Sigmoid colon (tissue), 7 donors: ENCODE results near the gene ZCCHC14. TPM values are rescaled to one million over a fixed set of nuclear protein-coding genes. Genes with fewer than 3 reads are reported as not detected.
"Not testable (repeated sequence)": the region's sequence is repeated elsewhere in the genome, so short reads cannot be mapped to it uniquely, and the experiment has no call there.

Experiments used
- DNase-seq: peaks from one replicate; pipeline ENCODE4 v3.0.0-alpha.2; 2019
- H3K27ac ChIP-seq, 4 donors: fragments of 200-600 bp; sonication (generic); one replicate each; pipeline ENCODE4 v1.5.1; 2016 to 2019; ENCODE audit warnings: mild to moderate bottlenecking in 1 of 4
- H3K27me3 ChIP-seq, 3 donors: fragments of 200-600 bp; sonication (generic); one replicate each; pipeline ENCODE4 v1.5.1; 2019; ENCODE audit warnings: mild to moderate bottlenecking in 1 of 3
- H3K36me3 ChIP-seq, 4 donors: fragments of 200-600 bp; sonication (generic); one replicate each; pipeline ENCODE4 v1.5.1; 2016 to 2019
- H3K4me1 ChIP-seq, 4 donors: fragments of 200-600 bp; sonication (generic); one replicate each; pipeline ENCODE4 v1.5.1; 2017 to 2019
- H3K4me3 ChIP-seq, 4 donors: fragments of 200-600 bp; sonication (generic); one replicate each; pipeline ENCODE4 v1.5.1; 2017 to 2019; ENCODE audit warnings: mild to moderate bottlenecking in 2 of 4, moderate library complexity in 1 of 4
- H3K9me3 ChIP-seq, 4 donors: fragments of 200-600 bp in 3 of 4; sonication (generic) in 3 of 4; one replicate each; pipeline versions ENCODE4 v1.5.1 to v1.6.1; 2013 to 2019
- CTCF ChIP-seq, 4 experiments: fragments of 450-650 bp in 3 of 4; fragments of 200-600 bp in 1 of 4; IDR thresholded peaks; one replicate each; pipeline ENCODE4 v1.5.1; 2016 to 2019; ENCODE audit warnings: antibody characterized with exemption in 4 of 4, mild to moderate bottlenecking in 3 of 4, moderate library complexity in 2 of 4
- EP300 ChIP-seq, 4 donors: sonication (generic); formaldehyde crosslinking; IDR thresholded peaks; one replicate each; pipeline ENCODE4 v1.6.1; 2017; ENCODE audit warnings: antibody characterized with exemption in 4 of 4
- POLR2A ChIP-seq, 2 donors: fragments of 450-650 bp; IDR thresholded peaks; one replicate each; pipeline ENCODE4 v1.6.1; 2016; ENCODE audit warnings: antibody characterized with exemption in 2 of 2, mild to moderate bottlenecking in 2 of 2, moderate library complexity in 2 of 2
- POLR2AphosphoS5 ChIP-seq, 4 donors: sonication (generic); formaldehyde crosslinking; IDR thresholded peaks; one replicate each; pipeline ENCODE4 v1.6.1; 2017; ENCODE audit warnings: antibody characterized with exemption in 4 of 4
- whole genome bisulfite sequencing, 2 donors: extraction: QIAGEN DNeasy Blood & Tissue Kit; methylation state at CpG; one replicate each; pipeline ENCODE4 v1.1.7; 2013; 5-methylcytosine and 5-hydroxymethylcytosine counted together
- intact Hi-C: fragments of 100-400 bp; cut with DNase I; formaldehyde crosslinking; loops from one replicate; pipeline ENCODE4 v1.15.1; 2023
- polyA plus RNA-seq, 3 donors: library from polyadenylated mRNA; stranded (reverse); fragments of 200-250 nt; gene quantifications; one replicate each; pipeline ENCODE4 v1.2.3, GENCODE V29; 2013
- total RNA-seq, 4 donors: library from RNA; depleted of rRNA; stranded (reverse); fragments of >200 nt; gene quantifications; one replicate each; pipeline ENCODE4 v1.1.0, GENCODE V29; 2016
- donor health status: healthy with polysubstance abuse.
- donor health status: Bipolar disorder and iron deficiency.
- donor health status: healthy.

The ZCCHC14 gene
- total and polyA plus RNA-seq, 7 donors = 6.0 to 23.8 (median 11.8) TPM

GRCh38 chr16:87390641-87391323 lies 102.0 kb downstream of the ZCCHC14 start:
- Histone ChIP-seq H3K27me3 (no peaks in the 10 kb centered on the region), H3K9me3 (no peaks in the 10 kb centered on the region), H3K4me1 (peaks cover 0 to 60% (median 49%) of the 10 kb centered on the region in 4 donors), H3K36me3 (no peaks in the 10 kb centered on the region), H3K4me3 (peak overlapping the region in 3 of 4 donors; percentile 71 to 95 (median 88)), H3K27ac (peak overlapping the region; percentile 97 to 100 (median 99))
- 97% methylated on average over 24 of the region's 24 CpGs for WGBS, 2 donors
- peak; percentile 63 for DNase-seq
- TF ChIP-seq EP300 (IDR thresholded peaks at IDR 0.05) = no peak
- no peak for TF ChIP-seq CTCF (IDR thresholded peaks at IDR 0.05)
- no peak for TF ChIP-seq POLR2AphosphoS5 (IDR thresholded peaks at IDR 0.05)
- no peak for TF ChIP-seq POLR2A (IDR thresholded peaks at IDR 0.05)
- intact Hi-C loops = loop anchor here (5.0 kb wide), 2 partner anchors 72 to 102 kb away; partner anchors contain the start of gene ZCCHC14

GRCh38 chr16:87389914-87390313 lies 102.9 kb downstream of the ZCCHC14 start:
- H3K27me3 ChIP-seq, H3K4me3 ChIP-seq, H3K9me3 ChIP-seq, H3K36me3 ChIP-seq: not testable (repeated sequence)
- intact Hi-C loops = loop anchor here (5.0 to 10.0 kb wide), 4 partner anchors 72 to 835 kb away; partner anchors contain the start of genes MTHFSD and ZCCHC14
- peaks cover 0 to 54% (median 43%) of the 10 kb centered on the region in 4 donors for H3K4me1 ChIP-seq
- H3K27ac ChIP-seq = peak overlapping the region in 3 of 4 donors; percentile 88 to 100 (median 99)
- 85 to 92% methylated on average over 9 of the region's 9 CpGs for WGBS, 2 donors
- DNase-seq = peak; percentile 58

DNA sequence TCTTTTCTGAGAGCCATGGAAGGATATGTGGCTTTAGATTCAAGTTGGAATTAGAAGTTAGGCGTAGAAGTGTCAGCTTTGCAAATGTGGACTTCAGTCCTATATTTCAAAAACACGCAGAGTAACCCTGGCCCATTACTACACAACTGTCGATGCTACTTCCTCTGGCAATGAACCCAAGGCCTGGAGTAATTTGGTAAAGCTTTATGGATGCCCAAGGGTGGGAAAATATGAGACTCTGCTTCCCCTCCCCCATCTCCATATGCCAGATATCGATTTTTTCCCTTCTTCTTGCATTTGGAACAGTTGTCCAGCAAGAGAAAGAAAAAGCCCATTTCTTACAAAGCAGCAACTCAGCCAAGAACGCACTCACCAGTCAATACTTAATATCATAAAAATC lies 103.6 kb downstream of the ZCCHC14 start:
- Histone ChIP-seq H3K9me3 (no peaks in the 10 kb centered on the region), H3K36me3 (no peaks in the 10 kb centered on the region), H3K27ac (peak overlapping the region; percentile 88 to 100 (median 95)), H3K4me1 (peaks cover 0 to 54% (median 43%) of the 10 kb centered on the region in 4 donors), H3K27me3 (no peaks in the 10 kb centered on the region), H3K4me3 (no peak overlapping the region)
- intact Hi-C loops = loop anchor here (10.0 kb wide), 2 partner anchors 466 to 834 kb away; partner anchors contain the start of gene MTHFSD
- DNase-seq = peak; percentile 6
- TF ChIP-seq EP300 (IDR thresholded peaks at IDR 0.05) (no peak), POLR2AphosphoS5 (IDR thresholded peaks at IDR 0.05) (no peak), CTCF (IDR thresholded peaks at IDR 0.05) (no peak), POLR2A (IDR thresholded peaks at IDR 0.05) (no peak)
- WGBS, 2 donors = 74 to 87% methylated on average over 5 of the region's 5 CpGs

- H3K27ac ChIP-seq = peak overlapping the region; percentile 88 to 100 (median 95)
- no peaks in the 10 kb centered on the region for H3K36me3 ChIP-seq
- H3K9me3 ChIP-seq = no peaks in the 10 kb centered on the region
- no peak for DNase-seq
- peak overlapping the region in 2 of 4 donors; percentile 13 to 14 for H3K4me3 ChIP-seq
- peaks cover 0 to 50% (median 41%) of the 10 kb centered on the region in 4 donors for H3K4me1 ChIP-seq
- H3K27me3 ChIP-seq = no peaks in the 10 kb centered on the region
- 6 to 29% methylated on average over 1 of the region's 1 CpG for WGBS, 2 donors
- TF ChIP-seq EP300 (IDR thresholded peaks at IDR 0.05) (no peak), POLR2AphosphoS5 (IDR thresholded peaks at IDR 0.05) (no peak), POLR2A (IDR thresholded peaks at IDR 0.05) (no peak), CTCF (IDR thresholded peaks at IDR 0.05) (no peak)
- intact Hi-C loops = loop anchor here (10.0 kb wide), 2 partner anchors 466 to 834 kb away; partner anchors contain the start of gene MTHFSD
These were observed 104.0 kb downstream of the ZCCHC14 start for GRCh38 chr16:87388818-87389134.

DNA sequence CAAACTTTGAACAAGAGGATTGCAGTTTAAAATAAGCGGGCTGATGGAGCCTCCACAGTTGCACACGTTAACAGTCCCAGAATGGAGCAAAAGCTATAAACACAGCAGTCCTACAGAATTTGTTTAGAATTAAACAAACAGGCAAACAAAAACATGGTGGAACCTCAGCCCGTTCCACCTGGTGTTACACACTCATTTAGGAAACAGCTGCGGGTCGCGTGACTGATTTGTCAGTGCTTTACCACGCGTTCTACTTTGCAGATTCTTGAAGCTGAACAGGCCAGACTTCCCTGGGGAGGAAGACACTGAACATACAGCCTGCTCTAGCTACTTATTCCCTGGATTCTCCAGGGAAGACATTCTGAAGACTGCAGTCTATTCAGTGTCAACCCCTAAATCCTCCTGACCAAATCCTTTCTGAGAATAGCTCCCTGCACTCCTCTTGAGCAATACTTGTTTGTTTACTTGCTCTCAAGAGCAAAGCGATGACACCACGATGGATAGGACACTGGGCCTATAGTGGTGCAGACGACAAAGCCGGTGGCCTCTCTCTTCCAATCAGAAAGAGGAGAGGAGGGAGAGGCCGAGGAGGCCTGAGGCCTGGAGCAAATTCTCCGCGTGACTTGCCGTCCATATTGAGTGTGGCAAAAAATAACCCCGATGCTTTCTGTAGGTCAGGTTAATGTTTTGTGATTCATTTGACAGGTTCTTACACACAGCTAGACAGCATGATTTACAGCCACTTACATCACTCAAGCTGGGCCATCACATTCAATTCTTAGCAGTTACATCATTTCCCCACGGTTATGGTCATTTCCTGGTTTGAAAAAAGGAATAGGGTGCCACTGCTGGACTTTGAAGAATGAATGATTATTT lies 104.6 kb downstream of the ZCCHC14 start:
- 9 to 13% methylated on average over 18 of the region's 18 CpGs for WGBS, 2 donors
- H3K4me1 ChIP-seq = peaks cover 0 to 44% (median 36%) of the 10 kb centered on the region in 4 donors
- intact Hi-C loops = loop anchor here (10.0 kb wide), 2 partner anchors 467 to 833 kb away; partner anchors contain the start of gene MTHFSD

DNA sequence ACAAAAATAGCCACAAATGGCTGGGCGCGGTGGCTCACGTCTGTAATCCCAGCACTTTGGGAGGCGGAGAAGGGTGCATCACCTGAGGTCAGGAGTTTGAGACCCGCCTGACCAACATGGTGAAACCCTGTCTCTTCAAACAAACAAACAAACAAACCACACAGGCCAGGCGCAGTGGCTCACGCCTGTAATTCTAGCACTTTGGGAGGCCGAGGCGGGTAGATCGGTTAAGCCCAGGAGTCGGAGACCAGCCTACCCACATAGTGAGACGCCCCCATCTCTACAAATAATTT lies 108.0 kb downstream of the ZCCHC14 start:
- peaks cover 0 to 61% (median 57%) of the 10 kb centered on the region in 4 donors for H3K4me1 ChIP-seq
- intact Hi-C loops = loop anchor here (10.0 kb wide), 2 partner anchors 470 to 830 kb away; partner anchors contain the start of gene MTHFSD

More for the DNA sequence above, 104.6 kb downstream of the ZCCHC14 start:
- Histone ChIP-seq H3K9me3 (no peaks in the 10 kb centered on the region), H3K27me3 (no peaks in the 10 kb centered on the region), H3K36me3 (no peaks in the 10 kb centered on the region), H3K27ac (peak overlapping the region; percentile 88 to 100 (median 95)), H3K4me3 (peak overlapping the region in 2 of 4 donors; percentile 13 to 18)
- peak; percentile 98 for DNase-seq
- TF ChIP-seq CTCF (IDR thresholded peaks at IDR 0.05) = no peak
- TF ChIP-seq EP300 (IDR thresholded peaks at IDR 0.05) = peak in 3 of 4 donors; percentile 65 to 81 (median 69)
- peak; percentile 9 to 44 for TF ChIP-seq POLR2A (IDR thresholded peaks at IDR 0.05)
- TF ChIP-seq POLR2AphosphoS5 (IDR thresholded peaks at IDR 0.05) = peak; percentile 74 to 93 (median 87)

More for the DNA sequence above, 108.0 kb downstream of the ZCCHC14 start:
- 84 to 87% methylated on average over 12 of the region's 12 CpGs for WGBS, 2 donors
- Histone ChIP-seq H3K27ac (peak overlapping the region; percentile 91 to 99 (median 98)), H3K4me3 (peak overlapping the region; percentile 42 to 96 (median 87))
- H3K36me3 ChIP-seq, H3K9me3 ChIP-seq, H3K27me3 ChIP-seq: not testable (repeated sequence)
- peak; percentile 66 for DNase-seq
